ENCODE results near the gene KNTC1. TPM values are rescaled to one million over a fixed set of nuclear protein-coding genes. Genes with fewer than 3 reads are reported as not detected.
"Not testable (repeated sequence)": the region's sequence is repeated elsewhere in the genome, so short reads cannot be mapped to it uniquely, and the experiment has no call there.

The KNTC1 gene
- total RNA-seq, 1 experiment from 2014 or later, result 65.9 TPM

DNA sequence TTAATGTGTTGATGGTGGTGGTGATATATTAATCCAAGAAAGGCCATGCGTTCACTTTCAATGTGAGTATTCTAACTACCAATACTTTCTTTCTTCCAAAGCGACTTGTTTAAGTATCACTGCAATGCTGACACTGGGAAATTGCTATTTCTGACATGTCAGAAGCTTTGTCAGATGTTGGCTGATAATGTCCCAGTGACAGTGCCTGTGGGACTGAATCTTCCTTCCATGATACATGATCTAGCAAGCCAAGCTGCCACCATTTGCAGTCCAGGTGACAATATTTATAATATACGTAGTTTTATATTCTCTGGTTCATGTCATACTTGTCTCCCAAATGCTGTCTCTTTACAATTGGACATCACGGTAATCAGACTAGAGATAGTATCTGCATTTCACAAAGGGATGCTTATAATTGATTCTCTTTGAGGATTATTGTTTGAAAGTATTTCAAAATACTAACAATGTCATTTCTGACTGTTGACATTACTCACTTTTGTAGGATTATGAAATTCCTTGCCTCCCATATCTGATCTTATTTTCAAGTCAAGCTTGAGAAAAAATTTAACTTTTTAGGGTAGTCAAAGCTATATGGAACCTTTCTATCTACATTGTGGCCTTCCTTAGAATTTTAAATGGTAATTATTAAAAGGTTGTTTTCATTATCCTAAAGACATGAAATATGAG lies 57.3 kb downstream of the KNTC1 start:
- H3K36me3 ChIP-seq (ENCODE audit: insufficient read depth, low read length), result peaks cover 50% of the 10 kb centered on the region

DNA sequence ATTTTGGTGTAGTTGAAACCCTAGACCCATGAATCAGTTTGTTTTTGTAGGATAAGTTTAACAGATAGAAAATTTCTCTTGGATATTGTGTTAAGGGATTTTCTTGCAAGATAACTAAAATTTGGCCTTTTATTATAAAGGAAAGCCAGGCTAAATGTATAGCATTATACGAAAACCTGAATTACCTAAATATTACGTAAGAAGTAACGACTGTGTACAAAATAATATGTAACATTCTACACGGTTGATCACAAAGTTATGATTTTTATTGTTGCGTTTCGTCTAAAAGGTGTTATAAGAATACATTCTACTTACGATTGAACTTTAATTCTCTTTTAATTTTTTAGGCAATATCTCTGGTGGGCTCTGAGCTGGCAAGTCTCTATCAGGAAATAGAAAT lies 63.9 kb downstream of the KNTC1 start:
- H2AFZ ChIP-seq (ENCODE audit: low read length), result no peak overlapping the region
- no peaks in the 10 kb centered on the region for H3K4me1 ChIP-seq (ENCODE audit: low read length)
- H3K27me3 ChIP-seq (ENCODE audit: low read length), result no peaks in the 10 kb centered on the region
- peaks cover 40% of the 10 kb centered on the region for H3K36me3 ChIP-seq (ENCODE audit: insufficient read depth, low read length)
- no peak overlapping the region for H3K9ac ChIP-seq (ENCODE audit: low read length)
- H3K79me2 ChIP-seq (ENCODE audit: low read length), result no peaks in the 10 kb centered on the region
- H3K4me2 ChIP-seq (ENCODE audit: low read depth, low read length, poor library complexity, severe bottlenecking), result no peak overlapping the region
- no peaks in the 10 kb centered on the region for H4K20me1 ChIP-seq (ENCODE audit: insufficient read depth, low read depth, low read length)
- DNase-seq, result no peak
- no peak overlapping the region for H3K27ac ChIP-seq (ENCODE audit: low read length)
- H3K4me3 ChIP-seq (ENCODE audit: low read length), result no peak overlapping the region
- no peaks in the 10 kb centered on the region for H3K9me3 ChIP-seq (ENCODE audit: low read length)
- no peaks in the 10 kb centered on the region for H3K9me2 ChIP-seq (replicated peaks; ENCODE audit: insufficient read depth, low read length)

More for the DNA sequence above, 57.3 kb downstream of the KNTC1 start:
- Histone ChIP-seq H3K27ac (ENCODE audit: low read length) (no peak overlapping the region), H2AFZ (ENCODE audit: low read length) (no peak overlapping the region), H3K79me2 (ENCODE audit: low read length) (no peaks in the 10 kb centered on the region), H3K9ac (ENCODE audit: low read length) (no peak overlapping the region), H3K4me2 (ENCODE audit: low read depth, low read length, poor library complexity, severe bottlenecking) (no peak overlapping the region), H3K4me1 (ENCODE audit: low read length) (no peaks in the 10 kb centered on the region), H3K4me3 (ENCODE audit: low read length) (no peak overlapping the region), H4K20me1 (ENCODE audit: insufficient read depth, low read depth, low read length) (no peaks in the 10 kb centered on the region), H3K27me3 (ENCODE audit: low read length) (no peaks in the 10 kb centered on the region), H3K9me3 (ENCODE audit: low read length) (no peaks in the 10 kb centered on the region), H3K9me2 (replicated peaks; ENCODE audit: insufficient read depth, low read length) (no peaks in the 10 kb centered on the region)
- no peak for DNase-seq

DNA sequence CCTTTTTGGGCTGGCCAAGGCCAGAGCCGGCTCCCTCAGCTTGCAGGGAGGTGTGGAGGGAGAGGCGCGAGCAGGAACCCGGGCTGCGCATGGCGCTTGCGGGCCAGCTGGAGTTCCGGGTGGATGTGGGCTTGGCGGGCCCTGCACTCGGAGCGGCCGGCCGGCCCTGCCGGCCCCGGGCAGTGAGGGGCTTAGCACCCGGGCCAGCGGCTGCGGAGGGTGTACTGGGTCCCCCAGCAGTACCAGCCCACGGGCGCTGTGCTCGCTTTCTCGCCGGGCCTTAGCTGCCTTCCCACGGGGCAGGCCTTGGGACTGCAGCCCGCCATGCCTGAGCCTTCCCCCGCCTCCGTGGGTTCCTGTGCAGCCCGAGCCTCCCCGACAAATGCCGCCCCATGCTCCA lies 64.9 kb downstream of the KNTC1 start:
- DNase-seq, result not testable (repeated sequence)

DNA sequence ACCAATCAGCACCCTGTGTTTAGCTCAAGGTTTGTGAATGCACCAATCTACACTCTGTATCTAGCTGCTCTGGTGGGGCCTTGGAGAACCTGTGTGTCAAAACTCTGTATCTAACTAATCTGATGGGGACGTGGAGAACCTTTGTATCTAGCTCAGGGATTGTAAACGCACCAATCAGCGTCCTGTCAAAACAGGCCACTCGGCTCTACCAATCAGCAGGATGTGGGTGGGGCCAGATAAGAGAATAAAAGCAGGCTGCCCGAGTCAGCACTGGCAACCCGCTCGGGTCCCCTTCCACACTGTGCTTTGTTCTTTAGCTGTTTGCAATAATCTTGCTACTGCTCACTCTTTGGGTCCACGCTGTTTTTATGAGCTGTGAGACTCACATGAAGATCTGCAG lies 65.5 kb downstream of the KNTC1 start:
- not testable (repeated sequence) for H3K4me2 ChIP-seq (ENCODE audit: low read depth, low read length, poor library complexity, severe bottlenecking); H3K9me2 ChIP-seq (replicated peaks; ENCODE audit: insufficient read depth, low read length); H3K79me2 ChIP-seq (ENCODE audit: low read length); H3K27me3 ChIP-seq (ENCODE audit: low read length); DNase-seq; H3K9ac ChIP-seq (ENCODE audit: low read length); H4K20me1 ChIP-seq (ENCODE audit: insufficient read depth, low read depth, low read length); H3K9me3 ChIP-seq (ENCODE audit: low read length); H3K4me1 ChIP-seq (ENCODE audit: low read length); H2AFZ ChIP-seq (ENCODE audit: low read length); H3K27ac ChIP-seq (ENCODE audit: low read length); H3K4me3 ChIP-seq (ENCODE audit: low read length)
- peaks cover 35% of the 10 kb centered on the region for H3K36me3 ChIP-seq (ENCODE audit: insufficient read depth, low read length)

More for the DNA sequence above, 64.9 kb downstream of the KNTC1 start:
- not testable (repeated sequence) for H4K20me1 ChIP-seq (ENCODE audit: insufficient read depth, low read depth, low read length); H3K79me2 ChIP-seq (ENCODE audit: low read length); H3K9me2 ChIP-seq (replicated peaks; ENCODE audit: insufficient read depth, low read length); H2AFZ ChIP-seq (ENCODE audit: low read length); H3K4me1 ChIP-seq (ENCODE audit: low read length); H3K27ac ChIP-seq (ENCODE audit: low read length); H3K9ac ChIP-seq (ENCODE audit: low read length); H3K27me3 ChIP-seq (ENCODE audit: low read length); H3K4me3 ChIP-seq (ENCODE audit: low read length); H3K4me2 ChIP-seq (ENCODE audit: low read depth, low read length, poor library complexity, severe bottlenecking); H3K9me3 ChIP-seq (ENCODE audit: low read length)
- H3K36me3 ChIP-seq (ENCODE audit: insufficient read depth, low read length), result peaks cover 37% of the 10 kb centered on the region

DNA sequence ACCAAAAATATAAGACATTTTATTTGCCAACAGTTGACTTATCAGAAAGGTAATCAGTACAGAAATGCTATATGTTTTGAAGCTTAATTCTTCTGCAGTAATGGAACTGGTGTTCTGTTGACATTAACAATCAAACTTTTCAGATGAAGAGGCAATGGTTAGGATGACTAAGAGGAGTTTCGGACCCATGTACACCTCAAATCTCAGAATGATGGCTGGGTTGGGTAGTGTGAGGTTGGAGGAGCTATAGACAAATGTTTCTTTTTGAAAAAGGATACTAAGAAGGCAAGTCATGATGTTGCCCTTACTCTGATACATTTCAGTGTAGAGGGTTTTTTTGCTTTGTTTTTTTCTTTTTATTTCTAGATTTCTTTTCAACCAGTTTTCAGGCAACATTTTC lies 66.9 kb downstream of the KNTC1 start:
- no peak overlapping the region for H3K9ac ChIP-seq (ENCODE audit: low read length)
- no peaks in the 10 kb centered on the region for H3K9me3 ChIP-seq (ENCODE audit: low read length)
- H3K9me2 ChIP-seq (replicated peaks; ENCODE audit: insufficient read depth, low read length), result no peaks in the 10 kb centered on the region
- H3K36me3 ChIP-seq (ENCODE audit: insufficient read depth, low read length), result peaks cover 32% of the 10 kb centered on the region; the same call in 1 of the 2 replicates
- no peaks in the 10 kb centered on the region for H3K4me1 ChIP-seq (ENCODE audit: low read length)
- no peaks in the 10 kb centered on the region for H3K79me2 ChIP-seq (ENCODE audit: low read length)
- H3K27ac ChIP-seq (ENCODE audit: low read length), result no peak overlapping the region
- DNase-seq, result no peak
- no peaks in the 10 kb centered on the region for H3K27me3 ChIP-seq (ENCODE audit: low read length)
- H3K4me3 ChIP-seq (ENCODE audit: low read length), result no peak overlapping the region
- H2AFZ ChIP-seq (ENCODE audit: low read length), result no peak overlapping the region
- H3K4me2 ChIP-seq (ENCODE audit: low read depth, low read length, poor library complexity, severe bottlenecking), result no peak overlapping the region
- no peaks in the 10 kb centered on the region for H4K20me1 ChIP-seq (ENCODE audit: insufficient read depth, low read depth, low read length)

DNA sequence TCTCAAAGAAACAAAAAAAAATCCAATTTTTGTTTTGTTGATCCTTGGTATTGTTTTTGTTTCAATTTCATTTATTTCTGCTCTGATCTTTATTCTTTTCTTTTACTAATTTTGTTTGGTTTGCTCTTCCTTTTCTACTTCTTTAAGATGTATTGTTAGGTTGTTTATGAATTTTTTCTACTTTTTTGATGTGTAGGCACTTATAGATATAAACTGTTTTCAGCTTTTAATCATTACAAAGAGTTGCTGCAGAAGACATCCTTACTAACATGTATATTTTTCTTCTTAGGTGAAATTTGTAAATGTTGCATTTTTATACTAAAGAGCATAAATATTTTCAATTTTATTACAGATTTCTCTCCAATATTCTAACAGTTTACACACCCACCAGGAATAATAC lies 69.8 kb downstream of the KNTC1 start:
- H3K9me3 ChIP-seq (ENCODE audit: low read length), result no peaks in the 10 kb centered on the region
- no peaks in the 10 kb centered on the region for H3K9me2 ChIP-seq (replicated peaks; ENCODE audit: insufficient read depth, low read length)
- H3K9ac ChIP-seq (ENCODE audit: low read length), result no peak overlapping the region
- peaks cover 28% of the 10 kb centered on the region; the same call in 1 of the 2 replicates for H3K36me3 ChIP-seq (ENCODE audit: insufficient read depth, low read length)
- no peak overlapping the region for H3K27ac ChIP-seq (ENCODE audit: low read length)
- no peaks in the 10 kb centered on the region for H3K27me3 ChIP-seq (ENCODE audit: low read length)
- H4K20me1 ChIP-seq (ENCODE audit: insufficient read depth, low read depth, low read length), result no peaks in the 10 kb centered on the region
- no peak overlapping the region for H3K4me3 ChIP-seq (ENCODE audit: low read length)
- H3K4me2 ChIP-seq (ENCODE audit: low read depth, low read length, poor library complexity, severe bottlenecking), result no peak overlapping the region
- no peak overlapping the region for H2AFZ ChIP-seq (ENCODE audit: low read length)
- no peaks in the 10 kb centered on the region for H3K79me2 ChIP-seq (ENCODE audit: low read length)
- no peaks in the 10 kb centered on the region for H3K4me1 ChIP-seq (ENCODE audit: low read length)
- no peak for DNase-seq

DNA sequence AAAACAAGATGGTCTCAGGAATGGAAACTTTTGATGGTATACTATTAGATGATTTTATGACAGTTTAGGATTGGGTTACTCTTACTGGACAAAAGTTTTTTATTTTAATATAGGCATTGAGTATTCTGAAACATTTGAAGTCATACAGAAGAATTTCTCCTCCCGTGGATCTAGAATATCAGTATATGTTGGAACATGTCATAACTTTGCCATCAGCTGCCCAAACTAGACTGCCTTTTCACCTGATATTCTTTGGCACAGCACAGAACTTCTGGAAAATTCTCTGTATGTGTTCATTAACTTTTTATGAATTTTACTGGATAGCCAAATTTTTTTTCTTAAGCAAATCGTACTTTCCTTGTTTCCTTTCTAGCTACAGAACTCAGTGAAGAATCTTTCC lies 75.4 kb downstream of the KNTC1 start:
- Histone ChIP-seq H3K79me2 (ENCODE audit: low read length) (no peaks in the 10 kb centered on the region), H3K4me1 (ENCODE audit: low read length) (no peaks in the 10 kb centered on the region), H3K4me2 (ENCODE audit: low read depth, low read length, poor library complexity, severe bottlenecking) (no peak overlapping the region), H3K27me3 (ENCODE audit: low read length) (no peaks in the 10 kb centered on the region), H3K4me3 (ENCODE audit: low read length) (no peak overlapping the region), H3K27ac (ENCODE audit: low read length) (no peak overlapping the region), H3K9me2 (replicated peaks; ENCODE audit: insufficient read depth, low read length) (no peaks in the 10 kb centered on the region), H2AFZ (ENCODE audit: low read length) (no peak overlapping the region), H3K36me3 (ENCODE audit: insufficient read depth, low read length) (peaks cover 34% of the 10 kb centered on the region), H3K9me3 (ENCODE audit: low read length) (no peaks in the 10 kb centered on the region), H4K20me1 (ENCODE audit: insufficient read depth, low read depth, low read length) (no peaks in the 10 kb centered on the region), H3K9ac (ENCODE audit: low read length) (no peak overlapping the region)
- DNase-seq, result no peak

DNA sequence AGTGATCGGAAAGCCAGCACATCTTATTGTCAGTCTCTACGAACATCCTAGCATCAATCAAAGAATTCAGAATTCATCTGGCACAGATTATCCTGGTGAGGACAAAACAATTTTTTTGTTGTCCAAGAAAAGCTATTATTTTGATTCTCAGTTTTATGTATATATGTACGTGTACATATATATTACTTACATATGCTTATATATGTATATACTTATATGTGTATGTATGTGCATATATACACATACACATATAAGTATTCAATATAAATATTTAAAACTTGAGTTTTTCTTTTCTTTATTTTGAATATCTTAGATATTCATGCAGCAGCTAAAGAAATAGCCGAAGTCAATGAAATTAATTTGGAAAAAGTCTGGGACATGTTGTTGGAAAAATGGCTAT lies 77.9 kb downstream of the KNTC1 start:
- Histone ChIP-seq H3K4me3 (ENCODE audit: low read length) (no peak overlapping the region), H3K4me2 (ENCODE audit: low read depth, low read length, poor library complexity, severe bottlenecking) (no peak overlapping the region), H3K9me3 (ENCODE audit: low read length) (no peaks in the 10 kb centered on the region), H3K79me2 (ENCODE audit: low read length) (no peaks in the 10 kb centered on the region), H3K27ac (ENCODE audit: low read length) (no peak overlapping the region), H3K4me1 (ENCODE audit: low read length) (no peaks in the 10 kb centered on the region), H4K20me1 (ENCODE audit: insufficient read depth, low read depth, low read length) (no peaks in the 10 kb centered on the region), H2AFZ (ENCODE audit: low read length) (no peak overlapping the region), H3K36me3 (ENCODE audit: insufficient read depth, low read length) (peaks cover 34% of the 10 kb centered on the region), H3K27me3 (ENCODE audit: low read length) (no peaks in the 10 kb centered on the region), H3K9ac (ENCODE audit: low read length) (no peak overlapping the region), H3K9me2 (replicated peaks; ENCODE audit: insufficient read depth, low read length) (no peaks in the 10 kb centered on the region)
- no peak for DNase-seq
